Measurements from ENCODE around the gene GUCY1B1.

Gene GUCY1B1

GRCh38 chr4:155761047-155761446 lies 2.2 kb downstream of the GUCY1B1 start:
- H3K4me1 ChIP-seq = peaks cover 0 to 20% (median 4%) of the 10 kb centered on the region in 4 donors
- intact Hi-C loops (cut with DNase I; ENCODE audit: low total_unique reads) = no loop called here
- no peak overlapping the region for H3K4me3 ChIP-seq

DNA sequence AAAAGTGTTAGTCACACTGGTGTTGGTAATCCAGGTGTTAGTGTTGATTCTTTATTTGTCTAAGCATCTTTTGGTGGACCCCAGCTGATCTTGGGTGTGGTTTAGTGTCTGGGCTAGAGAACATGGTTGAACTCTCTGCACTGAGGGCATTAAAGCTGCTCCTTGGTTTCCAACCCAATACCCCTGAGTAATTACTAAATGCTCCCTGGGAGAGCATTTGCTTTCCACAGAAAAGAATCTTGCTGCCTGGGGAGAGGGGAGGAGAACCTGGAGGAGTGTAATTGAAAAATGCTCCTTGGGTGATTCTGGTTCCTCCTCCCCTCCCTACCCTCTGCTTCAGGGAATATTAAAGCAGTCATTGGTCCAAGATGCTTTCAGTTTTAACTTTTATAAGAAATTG lies 3.1 kb downstream of the GUCY1B1 start:
- TF ChIP-seq, protein P1, sequence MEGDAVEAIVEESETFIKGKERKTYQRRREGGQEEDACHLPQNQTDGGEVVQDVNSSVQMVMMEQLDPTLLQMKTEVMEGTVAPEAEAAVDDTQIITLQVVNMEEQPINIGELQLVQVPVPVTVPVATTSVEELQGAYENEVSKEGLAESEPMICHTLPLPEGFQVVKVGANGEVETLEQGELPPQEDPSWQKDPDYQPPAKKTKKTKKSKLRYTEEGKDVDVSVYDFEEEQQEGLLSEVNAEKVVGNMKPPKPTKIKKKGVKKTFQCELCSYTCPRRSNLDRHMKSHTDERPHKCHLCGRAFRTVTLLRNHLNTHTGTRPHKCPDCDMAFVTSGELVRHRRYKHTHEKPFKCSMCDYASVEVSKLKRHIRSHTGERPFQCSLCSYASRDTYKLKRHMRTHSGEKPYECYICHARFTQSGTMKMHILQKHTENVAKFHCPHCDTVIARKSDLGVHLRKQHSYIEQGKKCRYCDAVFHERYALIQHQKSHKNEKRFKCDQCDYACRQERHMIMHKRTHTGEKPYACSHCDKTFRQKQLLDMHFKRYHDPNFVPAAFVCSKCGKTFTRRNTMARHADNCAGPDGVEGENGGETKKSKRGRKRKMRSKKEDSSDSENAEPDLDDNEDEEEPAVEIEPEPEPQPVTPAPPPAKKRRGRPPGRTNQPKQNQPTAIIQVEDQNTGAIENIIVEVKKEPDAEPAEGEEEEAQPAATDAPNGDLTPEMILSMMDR (IDR thresholded peaks at IDR 0.05) = no peak
- Histone ChIP-seq H3K9me3 (no peaks in the 10 kb centered on the region), H3K4me1 (peaks cover 0 to 20% (median 4%) of the 10 kb centered on the region in 4 donors), H3K27ac (peak overlapping the region in 1 of 2 donors; percentile 21), H3K4me3 (no peak overlapping the region), H3K27me3 (no peaks in the 10 kb centered on the region), H3K36me3 (peaks cover 0 to 12% (median 0%) of the 10 kb centered on the region in 3 donors)
- intact Hi-C loops (cut with DNase I; ENCODE audit: low total_unique reads) = no loop called here
- DNase-seq = no peak

More at GRCh38 chr4:155761047-155761446, 2.2 kb downstream of the GUCY1B1 start:
- peaks cover 0 to 12% (median 0%) of the 10 kb centered on the region in 3 donors for H3K36me3 ChIP-seq
- no peak for DNase-seq
- H3K27ac ChIP-seq = peak overlapping the region; percentile 90 to 95
- TF ChIP-seq, protein P1 (IDR thresholded peaks at IDR 0.05) = no peak
- no peaks in the 10 kb centered on the region for H3K9me3 ChIP-seq
- no peaks in the 10 kb centered on the region for H3K27me3 ChIP-seq

- H3K27ac ChIP-seq = peak overlapping the region in 1 of 2 donors; percentile 21
- no peaks in the 10 kb centered on the region for H3K9me3 ChIP-seq
- H3K36me3 ChIP-seq = peaks cover 0 to 12% (median 0%) of the 10 kb centered on the region in 3 donors
- peaks cover 0 to 20% (median 4%) of the 10 kb centered on the region in 4 donors for H3K4me1 ChIP-seq
- no peak for DNase-seq
- TF ChIP-seq, protein P1 (IDR thresholded peaks at IDR 0.05) = no peak
- intact Hi-C loops (cut with DNase I; ENCODE audit: low total_unique reads) = no loop called here
- no peak overlapping the region for H3K4me3 ChIP-seq
- H3K27me3 ChIP-seq = no peaks in the 10 kb centered on the region
Measured at GRCh38 chr4:155762334-155762733, 3.5 kb downstream of the GUCY1B1 start.

DNA sequence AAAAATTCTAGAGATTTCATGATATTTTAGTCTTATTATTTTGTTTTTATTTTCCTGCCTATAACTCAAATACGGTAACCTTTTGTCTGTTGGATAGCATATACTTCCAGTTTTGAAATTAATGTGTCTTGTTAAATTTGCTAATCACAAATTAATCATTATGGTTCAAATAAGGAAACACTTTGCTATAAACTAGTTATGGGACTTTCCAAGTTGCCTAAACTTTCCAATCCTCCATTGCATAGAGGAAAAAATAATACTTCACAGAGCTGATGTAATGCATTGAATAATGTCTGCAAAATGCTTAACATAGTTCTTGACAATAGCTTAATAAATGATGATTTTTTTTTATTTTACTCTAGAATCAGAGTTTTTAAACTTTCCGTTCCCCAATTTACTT lies 4.7 kb downstream of the GUCY1B1 start:
- Histone ChIP-seq H3K9me3 (no peaks in the 10 kb centered on the region), H3K4me1 (peaks cover 0 to 20% (median 4%) of the 10 kb centered on the region in 4 donors), H3K36me3 (peaks cover 0 to 12% (median 0%) of the 10 kb centered on the region in 3 donors), H3K27me3 (no peaks in the 10 kb centered on the region), H3K27ac (no peak overlapping the region), H3K4me3 (no peak overlapping the region)
- TF ChIP-seq, protein P1 (IDR thresholded peaks at IDR 0.05) = no peak
- intact Hi-C loops (cut with DNase I; ENCODE audit: low total_unique reads) = no loop called here
- DNase-seq = no peak

- intact Hi-C loops (cut with DNase I; ENCODE audit: low total_unique reads) = no loop called here
- Histone ChIP-seq H3K27ac (no peak overlapping the region), H3K4me3 (no peak overlapping the region), H3K36me3 (peaks cover 0 to 12% (median 0%) of the 10 kb centered on the region in 3 donors), H3K27me3 (no peaks in the 10 kb centered on the region), H3K4me1 (peaks cover 0 to 22% (median under 1%) of the 10 kb centered on the region in 4 donors), H3K9me3 (no peaks in the 10 kb centered on the region)
- no peak for DNase-seq
- TF ChIP-seq, protein P1 (IDR thresholded peaks at IDR 0.05) = no peak
Measured at GRCh38 chr4:155765149-155765548, 6.3 kb downstream of the GUCY1B1 start.

GRCh38 chr4:155766622-155767021 lies 7.8 kb downstream of the GUCY1B1 start:
- TF ChIP-seq, protein P1 (IDR thresholded peaks at IDR 0.05) = no peak
- intact Hi-C loops (cut with DNase I; ENCODE audit: low total_unique reads) = no loop called here
- no peak overlapping the region for H3K27ac ChIP-seq
- peaks cover 0 to 12% (median 0%) of the 10 kb centered on the region in 3 donors for H3K36me3 ChIP-seq
- H3K9me3 ChIP-seq = no peaks in the 10 kb centered on the region
- no peaks in the 10 kb centered on the region for H3K27me3 ChIP-seq
- H3K4me3 ChIP-seq = no peak overlapping the region
- H3K4me1 ChIP-seq = peaks cover 0 to 12% (median 0%) of the 10 kb centered on the region in 4 donors
- no peak for DNase-seq
